ENCODE measurements around the gene RBM15. TPM values are rescaled to one million over a fixed set of nuclear protein-coding genes. Genes with fewer than 3 reads are reported as not detected.

Gene RBM15
- total RNA-seq (10 to 100 TPM; 47.7 to 51.4 TPM), polyA plus RNA-seq (10 to 100 TPM in 1 of 2 donors, 1 to 10 TPM in 1; 6.8 to 10.8 TPM)

DNA sequence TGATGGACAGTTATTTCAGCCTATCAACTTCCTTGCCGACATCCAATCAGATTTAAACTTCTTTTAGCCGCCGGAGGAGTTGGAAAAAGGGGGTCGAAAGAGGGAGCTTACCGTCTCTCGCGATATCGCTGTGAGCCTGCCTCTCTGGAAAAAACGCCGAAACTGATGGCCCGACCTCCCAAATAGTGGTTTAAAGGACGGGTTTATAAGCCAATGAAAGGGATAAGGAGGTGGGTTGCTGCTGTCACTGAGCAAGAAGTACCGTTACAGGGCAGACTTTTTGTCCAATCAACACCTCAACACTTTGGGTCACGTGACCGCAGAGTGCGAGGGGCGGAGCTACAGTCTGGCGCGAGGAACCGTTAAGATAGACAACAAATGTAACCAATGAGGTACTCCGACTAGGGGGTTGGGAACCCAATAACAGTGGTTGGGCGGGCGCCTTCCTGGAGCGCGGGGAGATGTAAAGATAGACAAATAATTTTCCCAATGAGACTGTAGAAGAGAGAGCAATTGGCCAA lies at the start of gene RBM15:
Gene RBM15, plus strand, starts transcription at position 492 of the 521 bp plus-strand sequence. Its CDS starts 29 bp downstream, at position 521.
- intact Hi-C loops (cut with micrococcal nuclease) = loop anchor here (1.0 to 5.0 kb wide), 13 partner anchors 68 to 1416 kb away; partner anchors contain the start of genes CEPT1, DDX20, DENND2D and DRAM2
- Histone ChIP-seq H3K4me1 (ENCODE audit: insufficient read depth, low read length) (peaks cover 56% of the 10 kb centered on the region), H3K27me3 (ENCODE audit: insufficient read depth, low read length) (no peaks in the 10 kb centered on the region), H3K9me3 (ENCODE audit: control insufficient read depth in 1 of 2, low read length in 2 of 2) (no peaks in the 10 kb centered on the region), H3K4me3 (ENCODE audit: low read length in 2 of 2) (peak within 1 kb of the TSS; percentile 55 to 89), H3K27ac (ENCODE audit: low read depth, low read length) (peak within 1 kb of the TSS; percentile 94), H3K36me3 (ENCODE audit: insufficient read depth, low read length) (peaks cover 16% of the 10 kb centered on the region)
- POLR2A ChIA-PET (ENCODE audit: partially characterized antibody) = interaction anchor here (0.6 to 8.9 kb wide), 38 partner anchors 10 to 1692 kb away, joined by 3 to 169 read pairs (median 4); partner anchors contain the start of genes ATXN7L2, GNAI3, KCNA3 and KCNC4
- Mint-ChIP-seq H3K4me1 (peaks cover 30 to 63% (median 52%) of the 10 kb centered on the region in 4 donors), H3K9me3 (peaks cover 0 to 2% (median 0%) of the 10 kb centered on the region in 8 donors), H3K27me3 (no peaks in the 10 kb centered on the region), H3K27ac (peak within 1 kb of the TSS in 1 of 7 donors; percentile 98), H3K36me3 (peaks cover 28 to 38% of the 10 kb centered on the region in 2 donors), H3K4me3 (no peak within 1 kb of the TSS)
- peak; percentile 98 to 100 (median 99) for DNase-seq
- CTCF ChIA-PET (ENCODE audit: partially characterized antibody) = interaction anchor here (0.8 to 10.5 kb wide), 16 partner anchors 10 to 309 kb away, joined by 3 to 127 read pairs (median 6); partner anchors contain the start of genes KCNC4 and STRIP1

GRCh38 chr1:110291241-110292030 lies 47.7 kb upstream of the RBM15 start:
- CTCF ChIA-PET (ENCODE audit: partially characterized antibody) = interaction anchor here (1.1 to 1.5 kb wide), 2 partner anchors 21 to 84 kb away, joined by 3 to 5 read pairs; no protein-coding TSS in a partner anchor
- Mint-ChIP-seq H3K9me3 (no peaks in the 10 kb centered on the region), H3K36me3 (no peaks in the 10 kb centered on the region), H3K27me3 (no peaks in the 10 kb centered on the region), H3K4me1 (no peaks in the 10 kb centered on the region), H3K4me3 (no peak overlapping the region), H3K27ac (peak overlapping the region in 1 of 7 donors; percentile 2)
- no peak overlapping the region for H3K4me3 ChIP-seq (ENCODE audit: low read length in 2 of 2)
- intact Hi-C loops (cut with micrococcal nuclease) = no loop called here
- H3K27me3 ChIP-seq (ENCODE audit: insufficient read depth, low read length) = no peaks in the 10 kb centered on the region
- no peak overlapping the region for H3K27ac ChIP-seq (ENCODE audit: low read depth, low read length)
- no peaks in the 10 kb centered on the region for H3K36me3 ChIP-seq (ENCODE audit: insufficient read depth, low read length)
- POLR2A ChIA-PET (ENCODE audit: partially characterized antibody) = no interaction called here
- no peaks in the 10 kb centered on the region for H3K9me3 ChIP-seq (ENCODE audit: control insufficient read depth in 1 of 2, low read length in 2 of 2)
- no peaks in the 10 kb centered on the region for H3K4me1 ChIP-seq (ENCODE audit: insufficient read depth, low read length)
- DNase-seq = no peak

DNA sequence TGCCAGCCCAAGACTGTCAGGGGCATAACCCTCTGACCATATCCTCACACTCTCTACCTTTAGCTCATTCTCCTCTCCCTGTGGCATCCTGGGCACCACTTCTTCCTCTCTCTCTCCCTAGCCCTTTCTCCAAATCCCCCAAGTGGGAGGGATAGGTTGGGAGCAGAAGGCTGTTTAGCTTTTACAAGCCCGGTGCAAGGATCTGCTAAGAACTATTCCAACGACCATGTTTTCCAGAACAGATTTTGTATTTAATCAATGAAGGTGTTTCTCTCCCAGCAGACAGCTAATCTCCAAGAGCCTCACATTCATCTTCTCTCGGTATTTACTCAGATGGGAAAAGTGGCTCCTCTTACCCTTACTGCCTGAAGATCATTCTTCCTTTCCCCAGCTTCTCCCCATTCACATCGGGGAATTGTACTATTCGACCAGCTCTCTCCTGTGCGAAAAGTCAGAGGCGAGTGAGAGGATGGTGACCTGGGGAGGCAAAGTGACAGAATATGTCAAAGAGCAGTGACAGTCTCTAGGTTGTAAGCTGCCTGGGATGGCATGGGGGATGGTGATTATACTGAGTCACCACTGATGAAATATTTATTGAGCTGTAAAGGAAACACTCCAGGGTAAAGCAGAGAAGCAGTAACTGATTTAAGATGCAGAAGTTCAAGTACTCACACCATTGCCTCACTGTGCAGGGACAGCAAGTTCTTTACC lies 47.0 kb upstream of the RBM15 start:
- Histone ChIP-seq H3K27ac (ENCODE audit: low read depth, low read length) (no peak overlapping the region), H3K36me3 (ENCODE audit: insufficient read depth, low read length) (no peaks in the 10 kb centered on the region), H3K4me1 (ENCODE audit: insufficient read depth, low read length) (no peaks in the 10 kb centered on the region), H3K27me3 (ENCODE audit: insufficient read depth, low read length) (no peaks in the 10 kb centered on the region), H3K4me3 (ENCODE audit: low read length in 2 of 2) (no peak overlapping the region), H3K9me3 (ENCODE audit: control insufficient read depth in 1 of 2, low read length in 2 of 2) (no peaks in the 10 kb centered on the region)
- ChIA-PET CTCF (ENCODE audit: partially characterized antibody) (interaction anchor here (1.1 to 1.5 kb wide), 2 partner anchors 20 to 85 kb away, joined by 3 to 5 read pairs; no protein-coding TSS in a partner anchor), POLR2A (ENCODE audit: partially characterized antibody) (no interaction called here)
- H3K9me3 Mint-ChIP-seq = no peaks in the 10 kb centered on the region
- no peaks in the 10 kb centered on the region for H3K36me3 Mint-ChIP-seq
- no peak for DNase-seq
- intact Hi-C loops (cut with micrococcal nuclease) = no loop called here
- H3K27me3 Mint-ChIP-seq = no peaks in the 10 kb centered on the region
- no peaks in the 10 kb centered on the region for H3K4me1 Mint-ChIP-seq
- H3K4me3 Mint-ChIP-seq = no peak overlapping the region
- no peak overlapping the region for H3K27ac Mint-ChIP-seq

DNA sequence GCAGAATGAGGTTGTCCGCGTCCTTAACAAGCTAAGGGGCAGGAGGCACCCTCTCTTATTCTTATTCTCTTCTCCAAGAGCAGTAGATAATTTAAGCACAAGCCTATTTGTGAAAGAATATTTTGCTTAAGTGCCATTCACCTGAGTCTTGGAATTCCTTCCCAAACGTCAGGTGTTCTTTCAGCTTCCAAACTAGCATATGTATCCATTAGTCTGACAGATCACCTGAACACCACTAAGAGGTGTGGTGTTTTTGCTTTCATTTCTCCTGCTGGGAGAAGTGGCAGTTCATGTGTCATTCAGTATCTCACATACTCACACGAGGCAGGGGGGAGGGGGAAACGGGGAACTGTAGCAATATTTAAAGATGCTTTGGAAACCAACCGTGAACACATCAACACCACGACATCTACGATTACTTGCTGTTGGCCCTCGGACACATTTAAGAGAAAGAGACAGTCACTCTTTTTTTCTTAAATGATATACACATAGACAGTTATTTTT lies 45.5 kb upstream of the RBM15 start:
- Histone ChIP-seq H3K9me3 (ENCODE audit: control insufficient read depth in 1 of 2, low read length in 2 of 2) (no peaks in the 10 kb centered on the region), H3K27ac (ENCODE audit: low read depth, low read length) (no peak overlapping the region), H3K36me3 (ENCODE audit: insufficient read depth, low read length) (no peaks in the 10 kb centered on the region), H3K4me1 (ENCODE audit: insufficient read depth, low read length) (no peaks in the 10 kb centered on the region), H3K27me3 (ENCODE audit: insufficient read depth, low read length) (no peaks in the 10 kb centered on the region), H3K4me3 (ENCODE audit: low read length in 2 of 2) (no peak overlapping the region)
- Mint-ChIP-seq H3K9me3 (no peaks in the 10 kb centered on the region), H3K27me3 (no peaks in the 10 kb centered on the region), H3K4me1 (no peaks in the 10 kb centered on the region), H3K36me3 (no peaks in the 10 kb centered on the region), H3K4me3 (no peak overlapping the region), H3K27ac (no peak overlapping the region)
- CTCF ChIA-PET (ENCODE audit: partially characterized antibody) = interaction anchor here (1.4 to 1.5 kb wide), 2 partner anchors 86 to 93 kb away, joined by 4 to 5 read pairs; no protein-coding TSS in a partner anchor
- intact Hi-C loops (cut with micrococcal nuclease) = no loop called here
- POLR2A ChIA-PET (ENCODE audit: partially characterized antibody) = no interaction called here
- DNase-seq = no peak

GRCh38 chr1:110294308-110294707 lies 44.9 kb upstream of the RBM15 start:
- ChIA-PET CTCF (ENCODE audit: partially characterized antibody) (interaction anchor here (1.4 to 1.5 kb wide), 2 partner anchors 87 to 93 kb away, joined by 4 to 5 read pairs; no protein-coding TSS in a partner anchor), POLR2A (ENCODE audit: partially characterized antibody) (no interaction called here)
- DNase-seq = no peak
- Mint-ChIP-seq H3K9me3 (no peaks in the 10 kb centered on the region), H3K4me1 (no peaks in the 10 kb centered on the region), H3K27ac (no peak overlapping the region), H3K27me3 (no peaks in the 10 kb centered on the region), H3K4me3 (no peak overlapping the region), H3K36me3 (no peaks in the 10 kb centered on the region)
- intact Hi-C loops (cut with micrococcal nuclease) = no loop called here
- no peak overlapping the region for H3K4me3 ChIP-seq (ENCODE audit: low read length in 2 of 2)
- no peaks in the 10 kb centered on the region for H3K36me3 ChIP-seq (ENCODE audit: insufficient read depth, low read length)
- H3K4me1 ChIP-seq (ENCODE audit: insufficient read depth, low read length) = no peaks in the 10 kb centered on the region
- H3K27me3 ChIP-seq (ENCODE audit: insufficient read depth, low read length) = no peaks in the 10 kb centered on the region
- no peaks in the 10 kb centered on the region for H3K9me3 ChIP-seq (ENCODE audit: control insufficient read depth in 1 of 2, low read length in 2 of 2)
- H3K27ac ChIP-seq (ENCODE audit: low read depth, low read length) = no peak overlapping the region

DNA sequence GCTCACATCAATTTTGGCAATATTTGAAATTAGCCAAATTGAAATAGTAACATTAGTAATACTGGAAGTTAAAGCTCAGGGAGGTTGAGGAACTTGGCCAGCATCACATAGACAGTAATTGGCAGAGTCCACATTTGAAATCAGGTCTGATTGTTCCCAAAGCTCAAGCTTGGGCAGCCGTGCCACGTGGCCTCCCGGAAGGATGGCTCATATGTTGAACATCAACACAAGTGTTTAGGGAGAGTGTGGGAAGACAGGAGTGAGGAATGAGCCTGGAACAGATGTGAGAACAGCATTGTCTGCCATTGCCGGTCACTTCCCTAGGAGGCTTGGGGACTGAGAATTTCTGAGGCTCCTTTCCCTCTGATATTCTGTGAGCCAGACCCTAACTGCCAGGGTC lies 40.2 kb upstream of the RBM15 start:
- ChIA-PET POLR2A (ENCODE audit: partially characterized antibody) (no interaction called here), CTCF (ENCODE audit: partially characterized antibody) (interaction anchor here (1.3 to 1.4 kb wide), 3 partner anchors 14 to 161 kb away, joined by 4 to 6 read pairs (median 5); no protein-coding TSS in a partner anchor)
- intact Hi-C loops (cut with micrococcal nuclease) = no loop called here
- H3K27ac ChIP-seq (ENCODE audit: low read depth, low read length) = no peak overlapping the region
- H3K9me3 ChIP-seq (ENCODE audit: control insufficient read depth in 1 of 2, low read length in 2 of 2) = no peaks in the 10 kb centered on the region
- no peaks in the 10 kb centered on the region for H3K27me3 ChIP-seq (ENCODE audit: insufficient read depth, low read length)
- no peak for DNase-seq
- no peak overlapping the region for H3K4me3 ChIP-seq (ENCODE audit: low read length in 2 of 2)
- H3K27me3 Mint-ChIP-seq = peaks cover 0 to 4% of the 10 kb centered on the region in 2 donors
- H3K4me1 Mint-ChIP-seq = no peaks in the 10 kb centered on the region
- no peaks in the 10 kb centered on the region for H3K4me1 ChIP-seq (ENCODE audit: insufficient read depth, low read length)
- no peaks in the 10 kb centered on the region for H3K36me3 ChIP-seq (ENCODE audit: insufficient read depth, low read length)
- no peaks in the 10 kb centered on the region for H3K36me3 Mint-ChIP-seq
- no peak overlapping the region for H3K4me3 Mint-ChIP-seq
- H3K9me3 Mint-ChIP-seq = no peaks in the 10 kb centered on the region
- H3K27ac Mint-ChIP-seq = no peak overlapping the region
